Neural progenitor cell (in vitro differentiated cells): ENCODE data around the gene TNS3.

Experiments
- EZH2phosphoT487 ChIP-seq: fragments of 200-600 bp; sonication (generic); IDR thresholded peaks from 2 replicates; pipeline ENCODE4 v1.6.1; 2017; ENCODE audit warnings: antibody characterized with exemption
- TF ChIP-seq, protein P1 (sequence below): fragments of 200-600 bp; sonication (generic); IDR thresholded peaks from 2 replicates; pipeline ENCODE4 v1.5.1; 2017; ENCODE audit warnings: antibody characterized with exemption, mild to moderate bottlenecking

DNA sequence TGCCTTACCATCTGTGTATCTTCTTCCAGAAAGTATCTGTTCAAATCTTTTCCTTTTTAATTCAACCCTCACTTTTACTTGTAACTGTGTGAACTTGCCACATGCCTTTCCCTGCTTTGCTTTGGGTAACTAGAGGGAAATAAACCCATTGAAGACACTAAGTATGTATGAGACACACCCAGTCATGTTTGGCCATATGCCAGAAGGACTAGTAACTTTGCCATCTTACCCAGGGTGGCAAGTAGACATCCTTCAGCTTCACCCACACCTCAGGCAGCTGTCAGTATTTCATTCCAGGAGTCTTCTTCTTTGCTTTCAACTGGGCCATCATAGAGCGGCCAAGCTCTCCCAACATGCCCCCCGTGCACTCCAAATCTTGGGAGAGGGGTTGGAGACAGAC, 323.1 kb downstream of the TNS3 start:
- TF ChIP-seq, protein P1, sequence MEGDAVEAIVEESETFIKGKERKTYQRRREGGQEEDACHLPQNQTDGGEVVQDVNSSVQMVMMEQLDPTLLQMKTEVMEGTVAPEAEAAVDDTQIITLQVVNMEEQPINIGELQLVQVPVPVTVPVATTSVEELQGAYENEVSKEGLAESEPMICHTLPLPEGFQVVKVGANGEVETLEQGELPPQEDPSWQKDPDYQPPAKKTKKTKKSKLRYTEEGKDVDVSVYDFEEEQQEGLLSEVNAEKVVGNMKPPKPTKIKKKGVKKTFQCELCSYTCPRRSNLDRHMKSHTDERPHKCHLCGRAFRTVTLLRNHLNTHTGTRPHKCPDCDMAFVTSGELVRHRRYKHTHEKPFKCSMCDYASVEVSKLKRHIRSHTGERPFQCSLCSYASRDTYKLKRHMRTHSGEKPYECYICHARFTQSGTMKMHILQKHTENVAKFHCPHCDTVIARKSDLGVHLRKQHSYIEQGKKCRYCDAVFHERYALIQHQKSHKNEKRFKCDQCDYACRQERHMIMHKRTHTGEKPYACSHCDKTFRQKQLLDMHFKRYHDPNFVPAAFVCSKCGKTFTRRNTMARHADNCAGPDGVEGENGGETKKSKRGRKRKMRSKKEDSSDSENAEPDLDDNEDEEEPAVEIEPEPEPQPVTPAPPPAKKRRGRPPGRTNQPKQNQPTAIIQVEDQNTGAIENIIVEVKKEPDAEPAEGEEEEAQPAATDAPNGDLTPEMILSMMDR, result no peak
- TF ChIP-seq EZH2phosphoT487, result no peak
